PC-3 (cell line): ENCODE results near the gene ASCL2. TPM values are rescaled to one million over a fixed set of nuclear protein-coding genes. Genes with fewer than 3 reads are reported as not detected.

Experiments
- ATAC-seq: fragments of 200-7000 bp; cut with Tn5 transposase; 2 replicates; pipeline ENCODE4 v1.9.1; 2020; ENCODE audit warnings: mild to moderate bottlenecking, moderate library complexity
- BruUV-seq: library from RNA; stranded (reverse); fragments of 400-500 nt; replicated peaks from 2 replicates; lab custom pipeline; 2021; lab: Mats Ljungman, UMichigan
- CTCF ChIA-PET: fragments of 300-600 bp; sonication (Branson Sonifier 250); formaldehyde crosslinking; loops from one replicate; lab custom pipeline; 2022; ENCODE audit warnings: antibody characterized with exemption; lab: Charles Lee
- POLR2A ChIA-PET: fragments of 300-600 bp; sonication (Branson Sonifier 250); formaldehyde crosslinking; loops from one replicate; lab custom pipeline; 2022; ENCODE audit warnings: antibody characterized with exemption; ENCODE audit not compliant: unreplicated experiment; lab: Charles Lee
- DNase-seq: peaks from one replicate; pipeline ENCODE4 v3.0.0-alpha.2; 2015
- H2AFZ ChIP-seq: fragments of 300-600 bp; sonication (generic); 2 replicates; pipeline ENCODE4 v1.6.0; 2016; ENCODE audit warnings: antibody characterized with exemption, low read length
- H3F3A ChIP-seq: fragments of 300-600 bp; sonication (generic); one replicate; pipeline ENCODE4 v1.6.0; 2017; ENCODE audit warnings: antibody characterized with exemption, low read length, control low read depth, mild to moderate bottlenecking; ENCODE audit not compliant: unreplicated experiment
- H3K27ac ChIP-seq: fragments of 300-600 bp; sonication (generic); 2 replicates; pipeline ENCODE4 v1.5.1; 2016; ENCODE audit warnings: mild to moderate bottlenecking, low read length
- H3K27me3 ChIP-seq: fragments of 300-600 bp; sonication (generic); 2 replicates; pipeline ENCODE4 v1.6.1; 2016; ENCODE audit warnings: low read length, mixed read lengths
- H3K36me3 ChIP-seq: fragments of 300-600 bp; sonication (generic); 2 replicates; pipeline ENCODE4 v1.6.1; 2016; ENCODE audit warnings: low read depth, mixed run types, low read length, mixed read lengths
- H3K4me1 ChIP-seq: fragments of 300-600 bp; sonication (generic); 2 replicates; pipeline ENCODE4 v1.5.1; 2016; ENCODE audit warnings: low read length; ENCODE audit not compliant: insufficient read depth
- H3K4me2 ChIP-seq: fragments of 300-600 bp; sonication (generic); 2 replicates; pipeline ENCODE4 v1.6.0; 2016; ENCODE audit warnings: low read length
- H3K4me3 ChIP-seq: fragments of 300-600 bp; sonication (generic); 2 replicates; pipeline ENCODE4 v1.5.1; 2016; ENCODE audit warnings: mild to moderate bottlenecking, low read length, mixed read lengths
- H3K79me2 ChIP-seq: fragments of 300-600 bp; sonication (generic); 2 replicates; pipeline ENCODE4 v1.6.1; 2017; ENCODE audit warnings: low read length, mixed read lengths
- H3K9ac ChIP-seq: fragments of 300-600 bp; sonication (generic); 2 replicates; pipeline ENCODE4 v1.6.0; 2016; ENCODE audit warnings: mild to moderate bottlenecking, low read length
- H3K9me2 ChIP-seq: fragments of 300-600 bp; sonication (generic); replicated peaks from 2 replicates; pipeline ENCODE4 v1.6.1; 2016; ENCODE audit warnings: mixed run types, low read length, mixed read lengths
- H3K9me3 ChIP-seq: fragments of 300-600 bp; sonication (generic); 2 replicates; pipeline ENCODE4 v1.6.1; 2016; ENCODE audit warnings: low read length, mixed read lengths
- H4K20me1 ChIP-seq: fragments of 300-600 bp; sonication (generic); 2 replicates; pipeline ENCODE4 v1.6.1; 2016; ENCODE audit warnings: low read length, mixed read lengths
- EZH2 ChIP-seq: fragments of 300-600 bp; sonication (generic); IDR thresholded peaks from one replicate; pipeline ENCODE4 v1.6.1; 2017; ENCODE audit warnings: antibody characterized with exemption, mild to moderate bottlenecking, low read length; ENCODE audit not compliant: unreplicated experiment
- EZH2phosphoT487 ChIP-seq: fragments of 300-600 bp; sonication (generic); IDR thresholded peaks from 2 replicates; pipeline ENCODE4 v1.6.1; 2018; ENCODE audit warnings: mild to moderate bottlenecking, antibody characterized with exemption, low read length, borderline replicate concordance
- intact Hi-C: fragments of 100-400 bp; cut with micrococcal nuclease; formaldehyde crosslinking; loops from 2 replicates; pipeline ENCODE4 v1.9.0; 2023
- total RNA-seq: library from RNA; depleted of rRNA; stranded (reverse); fragments of >200 nt; gene quantifications from 2 replicates; pipeline ENCODE4 v1.2.3, GENCODE V29; 2014
- TF ChIP-seq, protein P1 (sequence below): fragments of 300-600 bp; sonication (generic); conservative IDR thresholded peaks from 2 replicates; pipeline ENCODE4 v1.5.1; 2017; ENCODE audit warnings: antibody characterized with exemption, low read depth, mild to moderate bottlenecking, low read length

The ASCL2 gene
- total RNA-seq, 1 experiment from 2014 or later, result 1.1 TPM

DNA sequence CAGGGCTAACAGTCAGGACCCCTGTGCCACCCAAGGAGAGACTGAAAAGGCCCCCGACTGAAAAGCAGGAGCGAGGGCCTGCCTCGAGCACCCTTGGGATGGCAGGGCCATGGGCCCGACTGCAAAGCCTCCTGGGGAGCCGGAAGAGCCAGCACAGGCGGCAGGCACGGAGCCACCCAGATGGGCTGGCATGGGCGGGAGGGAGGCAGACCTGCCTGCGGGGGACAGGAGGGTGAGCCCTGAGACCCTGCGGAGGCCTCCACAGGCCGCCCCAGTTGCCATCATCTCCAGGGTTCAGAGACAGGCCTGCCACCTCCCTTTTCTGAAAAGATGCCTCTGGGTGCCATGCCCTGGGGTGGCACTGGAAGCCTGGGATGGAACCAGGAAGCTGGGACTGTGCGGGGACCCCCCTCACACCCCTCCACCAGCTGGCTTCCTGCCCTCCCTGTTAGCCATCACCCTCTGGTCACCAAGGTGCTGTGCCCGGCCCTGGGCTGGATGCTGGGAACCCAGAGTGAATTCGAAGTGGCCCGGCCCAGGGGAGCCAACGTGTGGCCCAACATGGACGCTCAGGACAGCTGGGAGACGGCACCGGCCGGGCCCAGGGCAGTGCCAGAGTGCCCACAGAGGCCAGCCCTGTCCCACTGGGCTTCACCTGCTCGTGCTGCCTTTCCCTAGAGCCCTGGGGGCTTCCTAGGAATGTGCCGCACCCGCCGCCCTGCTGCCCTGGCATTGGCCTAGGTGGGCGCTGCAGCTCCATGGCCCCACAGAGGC lies 45.2 kb upstream of the ASCL2 start:
- BruUV-seq, result no TSS peak

DNA sequence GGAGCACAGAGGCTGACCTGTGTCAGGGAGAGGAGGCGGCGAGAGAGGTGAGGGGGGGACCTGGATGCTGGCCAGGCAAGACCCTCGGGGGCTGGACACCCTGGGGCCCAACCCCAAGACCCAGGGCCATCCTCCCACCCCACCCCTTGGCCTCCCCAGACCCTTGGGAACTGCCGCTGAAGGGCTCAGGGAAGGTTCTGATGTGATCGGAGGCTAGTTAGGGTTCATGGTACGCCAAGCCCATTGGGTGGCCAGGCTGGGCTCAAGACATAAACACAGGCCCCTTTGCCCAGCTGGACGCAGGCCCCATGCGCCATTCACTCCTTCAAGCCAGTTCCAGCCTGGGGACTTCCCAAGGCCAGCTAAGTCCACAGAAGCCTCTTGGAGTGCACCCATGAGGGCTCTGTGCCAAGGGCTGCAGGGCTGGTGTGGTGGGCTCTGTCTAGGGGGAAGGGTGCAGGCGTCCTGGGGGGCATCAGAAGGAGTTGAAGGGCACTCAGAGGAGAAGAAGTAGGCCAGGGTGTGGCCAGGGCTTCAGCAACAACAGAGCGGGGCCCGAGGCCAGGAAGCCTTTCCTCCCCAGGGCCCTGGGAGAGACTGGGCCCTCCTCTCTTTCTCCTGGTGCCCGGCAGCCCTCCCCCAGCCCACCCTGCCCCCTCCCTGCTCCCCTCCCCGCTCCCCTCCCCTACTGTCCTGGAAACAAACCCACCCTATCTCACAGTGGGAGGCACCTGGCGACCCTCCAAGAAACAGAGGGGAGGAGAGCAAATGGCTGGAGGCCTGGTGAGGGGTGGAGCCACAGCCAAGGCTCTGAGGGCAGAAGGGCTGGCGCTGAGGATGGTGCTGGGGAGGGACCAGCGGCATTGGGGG lies 44.4 kb upstream of the ASCL2 start:
- Histone ChIP-seq H3K36me3 (no peaks in the 10 kb centered on the region), H3K9ac (no peak overlapping the region), H3K9me2 (no peaks in the 10 kb centered on the region), H3K9me3 (no peaks in the 10 kb centered on the region), H2AFZ (no peak overlapping the region), H3K79me2 (no peaks in the 10 kb centered on the region), H3K27me3 (no peaks in the 10 kb centered on the region), H3K4me2 (no peak overlapping the region), H3F3A (no peaks in the 10 kb centered on the region), H3K27ac (no peak overlapping the region), H3K4me3 (no peak overlapping the region), H3K4me1 (peaks cover 14% of the 10 kb centered on the region), H4K20me1 (no peaks in the 10 kb centered on the region)
- TF ChIP-seq EZH2phosphoT487, result no peak
- TF ChIP-seq, protein P1, sequence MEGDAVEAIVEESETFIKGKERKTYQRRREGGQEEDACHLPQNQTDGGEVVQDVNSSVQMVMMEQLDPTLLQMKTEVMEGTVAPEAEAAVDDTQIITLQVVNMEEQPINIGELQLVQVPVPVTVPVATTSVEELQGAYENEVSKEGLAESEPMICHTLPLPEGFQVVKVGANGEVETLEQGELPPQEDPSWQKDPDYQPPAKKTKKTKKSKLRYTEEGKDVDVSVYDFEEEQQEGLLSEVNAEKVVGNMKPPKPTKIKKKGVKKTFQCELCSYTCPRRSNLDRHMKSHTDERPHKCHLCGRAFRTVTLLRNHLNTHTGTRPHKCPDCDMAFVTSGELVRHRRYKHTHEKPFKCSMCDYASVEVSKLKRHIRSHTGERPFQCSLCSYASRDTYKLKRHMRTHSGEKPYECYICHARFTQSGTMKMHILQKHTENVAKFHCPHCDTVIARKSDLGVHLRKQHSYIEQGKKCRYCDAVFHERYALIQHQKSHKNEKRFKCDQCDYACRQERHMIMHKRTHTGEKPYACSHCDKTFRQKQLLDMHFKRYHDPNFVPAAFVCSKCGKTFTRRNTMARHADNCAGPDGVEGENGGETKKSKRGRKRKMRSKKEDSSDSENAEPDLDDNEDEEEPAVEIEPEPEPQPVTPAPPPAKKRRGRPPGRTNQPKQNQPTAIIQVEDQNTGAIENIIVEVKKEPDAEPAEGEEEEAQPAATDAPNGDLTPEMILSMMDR, result no peak
- no peak for TF ChIP-seq EZH2
- ATAC-seq (no peak), DNase-seq (no peak)
- intact Hi-C loops, result no loop called here
- ChIA-PET POLR2A (no interaction called here), CTCF (no interaction called here)
- BruUV-seq, result no TSS peak

More for the DNA sequence above, 45.2 kb upstream of the ASCL2 start:
- Histone ChIP-seq H3K9me3 (no peaks in the 10 kb centered on the region), H3K9ac (no peak overlapping the region), H3K9me2 (no peaks in the 10 kb centered on the region), H3K4me2 (no peak overlapping the region), H3K27me3 (no peaks in the 10 kb centered on the region), H3K79me2 (no peaks in the 10 kb centered on the region), H2AFZ (no peak overlapping the region), H3K4me1 (peaks cover 14% of the 10 kb centered on the region), H3K4me3 (no peak overlapping the region), H3K36me3 (no peaks in the 10 kb centered on the region), H4K20me1 (no peaks in the 10 kb centered on the region), H3F3A (no peaks in the 10 kb centered on the region), H3K27ac (no peak overlapping the region)
- DNase-seq (no peak), ATAC-seq (no peak)
- TF ChIP-seq EZH2 (no peak), EZH2phosphoT487 (no peak)
- TF ChIP-seq, protein P1, result no peak
- intact Hi-C loops, result no loop called here
- POLR2A ChIA-PET, result no interaction called here
- CTCF ChIA-PET, result no interaction called here
